IMR-90 (cell line): ENCODE results near the gene ALDH8A1. TPM values are rescaled to one million over a fixed set of nuclear protein-coding genes. Genes with fewer than 3 reads are reported as not detected.

Experiments used
- ATAC-seq: fragments of 200-7000 bp; cut with Tn5 transposase; 2 replicates; pipeline ENCODE4 v1.9.1; 2020; ENCODE audit warnings: low read depth, mild to moderate bottlenecking, moderate library complexity
- BruUV-seq: library from RNA; stranded (reverse); fragments of 400-500 nt; replicated peaks from 2 replicates; lab custom pipeline; 2021; lab: Mats Ljungman, UMichigan
- CTCF ChIA-PET: fragments of 300-600 bp; formaldehyde crosslinking; extraction: SDS; loops from one replicate; lab custom pipeline; 2021; ENCODE audit warnings: antibody characterized with exemption; lab: Yijun Ruan, JAX
- POLR2A ChIA-PET: fragments of 300-600 bp; sonication (Branson Sonifier 250); formaldehyde crosslinking; loops from one replicate; lab custom pipeline; 2022; ENCODE audit warnings: antibody characterized with exemption; ENCODE audit not compliant: unreplicated experiment; lab: Charles Lee
- DNase-seq: peaks from one replicate; pipeline ENCODE4 v3.0.0; 2013
- H2AFZ ChIP-seq: replicated peaks from 2 replicates; pipeline ENCODE3; 2013; ENCODE audit warnings: low read length, mild to moderate bottlenecking; ENCODE audit not compliant: poor library complexity
- H2AK5ac ChIP-seq: 2 replicates; pipeline ENCODE4 v1.6.1; 2013; ENCODE audit warnings: low read depth, low read length, inconsistent platforms
- H2AK9ac ChIP-seq: replicated peaks from 2 replicates; pipeline ENCODE3; 2013; ENCODE audit warnings: mild to moderate bottlenecking, low read depth, low read length, moderate library complexity; ENCODE audit not compliant: poor library complexity
- H2BK120ac ChIP-seq: 2 replicates; pipeline ENCODE4 v1.6.1; 2013; ENCODE audit warnings: low read depth, low read length, inconsistent platforms
- H2BK15ac ChIP-seq: 3 replicates; pipeline ENCODE4 v1.6.1; 2013; ENCODE audit warnings: low read depth, low read length, inconsistent platforms
- H2BK20ac ChIP-seq: 2 replicates; pipeline ENCODE4 v1.6.1; 2013; ENCODE audit warnings: low read depth, mild to moderate bottlenecking, inconsistent platforms, low read length, moderate library complexity
- H2BK5ac ChIP-seq: 2 replicates; pipeline ENCODE4 v1.6.1; 2013; ENCODE audit warnings: mild to moderate bottlenecking, low read depth, low read length, inconsistent platforms; ENCODE audit not compliant: poor library complexity, severe bottlenecking
- H3K14ac ChIP-seq: replicated peaks from 2 replicates; pipeline ENCODE4 v1.6.1; 2013; ENCODE audit warnings: low read depth, low read length, inconsistent platforms
- H3K18ac ChIP-seq: 2 replicates; pipeline ENCODE4 v1.6.1; 2013; ENCODE audit warnings: low read depth, low read length, control low read depth
- H3K23ac ChIP-seq: 2 replicates; pipeline ENCODE4 v1.6.1; 2013; ENCODE audit warnings: low read depth, low read length, inconsistent platforms
- H3K27ac ChIP-seq: 2 replicates; pipeline ENCODE4 v1.5.1; 2013; ENCODE audit warnings: mild to moderate bottlenecking, control low read depth, low read length; ENCODE audit not compliant: insufficient read depth
- H3K27me3 ChIP-seq: 2 replicates; pipeline ENCODE4 v1.6.1; 2013; ENCODE audit warnings: low read length; ENCODE audit not compliant: control insufficient read depth, insufficient read depth
- H3K36me3 ChIP-seq: 2 replicates; pipeline ENCODE4 v1.6.1; 2013; ENCODE audit warnings: low read length, mixed read lengths; ENCODE audit not compliant: control insufficient read depth, insufficient read depth
- H3K4ac ChIP-seq: 2 replicates; pipeline ENCODE4 v1.6.1; 2013; ENCODE audit warnings: low read depth, low read length, inconsistent platforms
- H3K4me1 ChIP-seq: 2 replicates; pipeline ENCODE4 v1.6.1; 2013; ENCODE audit warnings: low read length, mixed read lengths; ENCODE audit not compliant: control insufficient read depth, insufficient read depth
- H3K4me2 ChIP-seq: 2 replicates; pipeline ENCODE4 v1.6.1; 2013; ENCODE audit warnings: low read depth, mild to moderate bottlenecking, control low read depth, low read length, moderate library complexity
- H3K4me3 ChIP-seq: 2 replicates; pipeline ENCODE4 v1.5.1; 2013; ENCODE audit warnings: low read depth, mild to moderate bottlenecking, control low read depth, low read length, moderate library complexity; ENCODE audit not compliant: insufficient read depth
- H3K56ac ChIP-seq: 2 replicates; pipeline ENCODE4 v1.6.1; 2013; ENCODE audit warnings: low read length, inconsistent platforms; ENCODE audit not compliant: insufficient read depth; ENCODE audit errors: extremely low read depth
- H3K79me1 ChIP-seq, 2 experiments: 2 replicates each; pipeline ENCODE4 v1.6.1; 2013; ENCODE audit warnings: low read length in 2 of 2, inconsistent platforms in 1 of 2, low read depth in 1 of 2
- H3K9ac ChIP-seq: 2 replicates; pipeline ENCODE4 v1.6.1; 2013; ENCODE audit warnings: low read depth, low read length, control low read depth
- H3K9me1 ChIP-seq: 2 replicates; pipeline ENCODE4 v1.6.1; 2013; ENCODE audit warnings: low read length, inconsistent platforms; ENCODE audit not compliant: insufficient read depth
- H3K9me3 ChIP-seq: 2 replicates; pipeline ENCODE4 v1.6.1; 2013; ENCODE audit warnings: low read length; ENCODE audit not compliant: control insufficient read depth, insufficient read depth
- H4K20me1 ChIP-seq: 2 replicates; pipeline ENCODE4 v1.6.1; 2013; ENCODE audit warnings: low read length, inconsistent platforms; ENCODE audit not compliant: insufficient read depth
- H4K5ac ChIP-seq: 2 replicates; pipeline ENCODE4 v1.6.1; 2013; ENCODE audit warnings: mild to moderate bottlenecking, low read depth, low read length, control low read depth
- H4K8ac ChIP-seq, 2 experiments: 2 replicates each; pipeline ENCODE4 v1.6.1; 2013; ENCODE audit warnings: low read depth in 2 of 2, low read length in 2 of 2, control low read depth in 1 of 2, inconsistent platforms in 1 of 2
- H4K91ac ChIP-seq: 2 replicates; pipeline ENCODE4 v1.6.1; 2013; ENCODE audit warnings: low read depth, low read length, inconsistent platforms; ENCODE audit not compliant: insufficient read depth
- NFE2L2 ChIP-seq: fragments of 150-350 bp; IDR thresholded peaks from 2 replicates; pipeline ENCODE4 v1.6.1; 2016; ENCODE audit warnings: low read depth, mild to moderate bottlenecking, low read length
- WGBS, 2 experiments: methylation state at CpG; one replicate each; pipeline versions ENCODE4 v1.1.5 to v1.1.7; 2013; ENCODE audit warnings: missing lambda C conversion rate in 2 of 2; ENCODE audit not compliant: insufficient read length in 1 of 2; ENCODE audit errors: extremely low coverage in 2 of 2; 5-methylcytosine and 5-hydroxymethylcytosine counted together
- dilution Hi-C: fragments of 300-500 bp; cut with HindIII; formaldehyde crosslinking; loops from one replicate; pipeline ENCODE4 v1.14.3; 2018; ENCODE audit warnings: low sequenced_read_pairs; ENCODE audit not compliant: unreplicated experiment
- in situ Hi-C: fragments of 300-500 bp; cut with MboI; formaldehyde crosslinking; loops from 3 replicates; pipeline ENCODE4 v1.14.3; 2019; ENCODE audit warnings: low sequenced_read_pairs, inconsistent platforms, mixed read lengths
- intact Hi-C: fragments of 100-400 bp; cut with micrococcal nuclease; formaldehyde crosslinking; loops from 2 replicates; pipeline ENCODE4 v1.10.0; 2022
- polyA plus RNA-seq, 3 experiments: library from polyadenylated mRNA; depleted of rRNA; stranded (reverse); fragments of >200 nt; gene quantifications; 2 replicates each; pipeline ENCODE4 v1.2.3, GENCODE V29; 2012; ENCODE audit warnings: low replicate concordance in 1 of 3
- total RNA-seq: library from RNA; depleted of rRNA; stranded (reverse); fragments of >200 nt; gene quantifications from 2 replicates; pipeline ENCODE4 v1.2.3, GENCODE V29; 2012

ALDH8A1 gene
- total and polyA plus RNA-seq, 2 of the 4 experiments (the other 2 are of a cell fraction), result under 0.01 to 0.15 TPM

- peak overlapping the region; percentile 96 for H2BK120ac ChIP-seq
- peak overlapping the region; percentile 76 for H2AK9ac ChIP-seq
- TF ChIP-seq NFE2L2, result no peak
- no peaks in the 10 kb centered on the region for H3K79me1 ChIP-seq
- H2AFZ ChIP-seq, result peak overlapping the region; percentile 70
- peak overlapping the region; percentile 97 for H2BK20ac ChIP-seq
- ChIA-PET CTCF (interaction anchor here (0.9 to 1.1 kb wide), 2 partner anchors 12 to 793 kb away, joined by 3 to 4 read pairs; no protein-coding TSS in a partner anchor), POLR2A (no interaction called here)
- peak overlapping the region; percentile 71 to 86 for H4K8ac ChIP-seq
- H2BK5ac ChIP-seq, result peak overlapping the region; percentile 92
- no peaks in the 10 kb centered on the region for H3K9me3 ChIP-seq
- dilution Hi-C loops, result no loop called here
- peak overlapping the region; percentile 92 for H2AK5ac ChIP-seq
- peak overlapping the region; percentile 89 for H4K5ac ChIP-seq
- peak overlapping the region; percentile 89 for H3K27ac ChIP-seq
- peak overlapping the region; percentile 75 for H3K4me2 ChIP-seq
- no peaks in the 10 kb centered on the region for H3K36me3 ChIP-seq
- peak overlapping the region; percentile 56; the same call in 2 of the 3 replicates for H2BK15ac ChIP-seq
- ATAC-seq, result peak; percentile 41
- no peaks in the 10 kb centered on the region for H4K20me1 ChIP-seq
- H4K91ac ChIP-seq, result peak overlapping the region; percentile 94
- H3K4ac ChIP-seq, result peak overlapping the region; percentile 95
- no TSS peak for BruUV-seq
- WGBS, 2 experiments, result no CpG with 5 or more reads among the region's 5 CpGs
- H3K56ac ChIP-seq, result peak overlapping the region; percentile 68
- H3K9ac ChIP-seq, result peak overlapping the region; percentile 60
- H3K14ac ChIP-seq, result peak overlapping the region; percentile 94
- H3K27me3 ChIP-seq, result no peaks in the 10 kb centered on the region
- in situ Hi-C loops, result no loop called here
- H3K4me1 ChIP-seq, result peaks cover 18% of the 10 kb centered on the region
- peak; percentile 22 for DNase-seq
- intact Hi-C loops, result loop anchor here (2.0 kb wide), 1 partner anchor 55 kb away; no protein-coding TSS in a partner anchor
- peak overlapping the region; percentile 72 for H3K18ac ChIP-seq
- H3K9me1 ChIP-seq, result peaks cover 11% of the 10 kb centered on the region
- H3K23ac ChIP-seq, result peak overlapping the region; percentile 92
- H3K4me3 ChIP-seq, result no peak overlapping the region
Measured at GRCh38 chr6:134937426-134937825, 12.5 kb downstream of the ALDH8A1 start.
